HUDEP-2 (cell line): ENCODE results near the gene BAIAP2.
A peak's percentile ranks its signal among the peaks of the same experiment; 100 is the strongest.

ENCODE experiments used
- DNase-seq, 76 experiments: peaks; one replicate each; lab custom pipeline; 2025; ENCODE audit not compliant: unreplicated experiment in 76 of 76; lab: John Stamatoyannopoulos, UW

The BAIAP2 gene

DNA sequence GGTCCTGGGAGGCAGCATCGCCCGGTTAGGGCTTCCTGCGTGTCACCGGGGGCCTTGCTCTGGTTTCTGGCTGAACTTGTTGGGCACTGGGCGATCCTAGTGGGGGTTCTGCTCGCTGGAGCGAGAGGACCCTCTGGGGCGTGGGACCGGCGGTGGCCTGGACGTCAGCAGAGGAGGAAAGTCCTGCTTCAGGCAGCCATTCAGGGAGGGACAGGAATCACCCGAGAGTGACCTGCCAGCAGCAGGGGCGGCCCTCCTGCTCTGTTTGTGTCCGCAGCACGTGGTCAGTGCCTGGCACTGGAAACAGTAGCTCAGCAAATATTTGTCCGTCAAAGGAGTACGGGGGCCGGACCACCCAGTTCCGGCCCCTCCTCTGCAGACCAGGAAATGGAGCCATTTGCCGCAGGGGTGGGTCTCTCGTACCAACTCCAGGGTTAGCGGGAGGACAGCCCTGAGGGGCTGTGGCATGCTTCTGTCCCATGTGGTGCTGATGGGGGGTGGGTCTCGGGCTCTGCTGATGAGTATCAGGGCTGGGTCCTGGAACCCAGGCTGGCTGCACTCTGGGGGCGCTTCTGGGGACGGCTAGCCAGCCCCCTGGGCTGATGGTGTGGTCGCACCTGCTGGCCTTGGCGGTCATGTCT, 48.3 kb downstream of the BAIAP2 start:
- DNase-seq, result no peak

DNA sequence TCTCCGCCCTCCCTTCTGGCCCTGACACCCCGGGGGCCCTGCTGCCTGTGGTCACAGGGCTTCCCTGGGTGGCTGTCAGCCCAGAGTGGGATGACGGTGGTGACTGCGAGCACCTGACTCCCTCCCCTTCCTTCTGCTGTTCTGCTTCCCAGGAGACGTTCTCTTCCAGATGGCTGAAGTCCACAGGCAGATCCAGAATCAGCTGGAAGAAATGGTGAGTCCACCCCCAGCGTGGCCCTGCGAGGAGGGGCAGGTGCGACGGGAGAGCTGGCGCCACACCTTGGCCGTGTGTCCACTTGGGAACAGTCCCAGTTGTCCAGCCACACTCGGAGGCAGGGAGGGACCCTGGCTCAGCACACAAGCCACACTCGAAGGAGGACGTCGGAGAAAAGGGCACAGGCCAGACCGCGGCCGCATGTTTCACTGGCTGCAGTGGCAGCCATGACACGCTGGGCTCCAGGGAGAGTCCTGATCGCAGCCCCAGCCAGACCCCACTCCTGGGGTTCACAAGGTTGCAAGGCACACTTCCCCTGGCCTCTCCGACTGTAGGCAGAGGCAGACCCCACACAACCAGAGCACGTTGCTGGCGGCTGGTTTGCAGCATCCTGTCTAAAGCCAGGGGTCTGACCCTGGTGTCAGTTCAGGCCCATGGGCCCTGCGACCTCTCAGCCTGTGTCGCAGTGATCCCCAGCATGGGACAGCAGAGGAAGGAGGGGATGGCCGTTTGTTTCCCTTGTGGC, 49.9 kb downstream of the BAIAP2 start:
- DNase-seq, result no peak

GRCh38 chr17:81085420-81085911, 50.5 kb downstream of the BAIAP2 start:
- no peak for DNase-seq

DNA sequence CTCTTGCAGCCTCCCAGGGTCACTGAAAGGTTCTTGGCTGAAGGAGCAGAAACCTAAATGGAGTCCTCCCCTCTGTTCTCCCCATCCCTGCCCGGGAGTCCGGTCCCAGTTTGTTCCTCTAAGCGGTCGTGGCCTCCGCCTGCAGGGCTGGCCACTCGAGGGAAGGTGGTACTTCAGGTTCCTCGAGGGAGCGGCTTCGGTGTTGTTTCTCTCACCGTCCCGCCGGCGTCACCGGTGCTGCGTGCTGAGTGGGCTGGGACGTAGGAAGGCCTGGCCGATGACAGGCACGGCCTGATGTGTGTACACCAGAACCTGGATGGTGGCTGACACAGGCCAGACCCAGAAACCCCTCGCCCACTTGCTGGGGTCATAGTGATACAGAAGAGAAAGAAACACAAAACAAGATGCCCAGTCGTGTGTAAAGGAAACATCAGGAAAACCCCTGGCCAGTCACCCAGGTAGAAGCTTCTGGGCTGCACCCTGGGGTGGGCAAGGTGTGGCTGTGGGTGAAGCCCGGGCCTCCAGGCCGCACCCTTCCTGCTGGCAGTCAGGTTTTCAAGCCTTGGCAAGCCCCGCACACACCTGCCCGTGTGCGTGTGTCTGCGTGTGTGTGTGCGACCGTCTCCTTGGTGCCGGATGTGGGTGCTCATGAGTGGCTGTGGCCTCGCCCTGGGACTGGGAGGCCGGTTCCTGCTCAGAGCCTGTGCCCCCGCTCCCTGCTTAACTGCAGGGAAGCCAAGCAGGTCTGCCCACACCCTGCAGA, 52.0 kb downstream of the BAIAP2 start:
- DNase-seq, result no peak

DNA sequence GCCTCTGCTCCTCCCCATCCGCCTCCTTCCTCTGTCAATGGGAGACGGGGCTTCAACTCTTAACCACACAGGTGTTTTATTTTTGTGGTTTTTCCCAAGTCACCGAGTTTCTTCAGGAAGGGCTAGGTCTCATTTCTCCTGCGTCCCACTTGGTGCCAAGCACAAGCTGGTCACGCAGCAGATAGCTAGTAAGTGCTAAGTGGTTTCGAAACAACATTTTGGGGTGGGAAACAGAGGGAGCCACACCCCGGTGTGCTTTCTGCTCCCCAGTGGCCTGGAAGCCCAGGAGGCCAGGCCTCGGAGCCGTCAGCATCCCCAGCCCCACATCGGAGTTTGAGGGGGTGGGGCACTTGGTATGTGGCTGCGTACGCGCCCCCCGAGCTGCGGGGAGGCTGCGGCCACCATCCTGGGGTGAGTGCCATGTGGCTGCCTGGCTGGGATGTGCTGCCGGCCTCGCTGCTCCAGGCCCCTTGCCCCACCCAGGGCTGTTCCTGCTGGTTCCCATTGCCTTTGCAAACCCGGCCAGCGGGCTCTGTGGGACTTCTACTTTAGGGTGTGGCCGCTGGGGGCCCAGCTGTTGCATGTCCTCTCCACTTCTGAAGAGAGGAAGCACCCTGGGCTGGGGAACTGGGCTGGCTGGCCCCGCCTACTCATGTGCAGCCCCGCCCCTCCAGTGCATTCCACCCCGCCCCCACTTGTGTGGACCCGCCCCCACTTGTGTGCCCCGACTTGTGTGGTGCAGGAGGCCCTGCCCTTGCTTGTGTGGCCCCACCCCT, 55.6 kb downstream of the BAIAP2 start:
- DNase-seq, result peak in 73 of 76 experiments; percentile 10 to 87 (median 73)

GRCh38 chr17:81091154-81091553, 56.2 kb downstream of the BAIAP2 start:
- peak in 1 of 76 experiments; percentile 36 for DNase-seq

- DNase-seq, result peak in 2 of 76 experiments; percentile 6 to 12
Measured at GRCh38 chr17:81091774-81092517, 57.0 kb downstream of the BAIAP2 start.

GRCh38 chr17:81092518-81093095, 57.7 kb downstream of the BAIAP2 start:
- peak in 11 of 76 experiments; percentile 6 to 34 (median 17) for DNase-seq

- DNase-seq, result no peak
Measured at GRCh38 chr17:81093619-81094508, 58.9 kb downstream of the BAIAP2 start.

DNA sequence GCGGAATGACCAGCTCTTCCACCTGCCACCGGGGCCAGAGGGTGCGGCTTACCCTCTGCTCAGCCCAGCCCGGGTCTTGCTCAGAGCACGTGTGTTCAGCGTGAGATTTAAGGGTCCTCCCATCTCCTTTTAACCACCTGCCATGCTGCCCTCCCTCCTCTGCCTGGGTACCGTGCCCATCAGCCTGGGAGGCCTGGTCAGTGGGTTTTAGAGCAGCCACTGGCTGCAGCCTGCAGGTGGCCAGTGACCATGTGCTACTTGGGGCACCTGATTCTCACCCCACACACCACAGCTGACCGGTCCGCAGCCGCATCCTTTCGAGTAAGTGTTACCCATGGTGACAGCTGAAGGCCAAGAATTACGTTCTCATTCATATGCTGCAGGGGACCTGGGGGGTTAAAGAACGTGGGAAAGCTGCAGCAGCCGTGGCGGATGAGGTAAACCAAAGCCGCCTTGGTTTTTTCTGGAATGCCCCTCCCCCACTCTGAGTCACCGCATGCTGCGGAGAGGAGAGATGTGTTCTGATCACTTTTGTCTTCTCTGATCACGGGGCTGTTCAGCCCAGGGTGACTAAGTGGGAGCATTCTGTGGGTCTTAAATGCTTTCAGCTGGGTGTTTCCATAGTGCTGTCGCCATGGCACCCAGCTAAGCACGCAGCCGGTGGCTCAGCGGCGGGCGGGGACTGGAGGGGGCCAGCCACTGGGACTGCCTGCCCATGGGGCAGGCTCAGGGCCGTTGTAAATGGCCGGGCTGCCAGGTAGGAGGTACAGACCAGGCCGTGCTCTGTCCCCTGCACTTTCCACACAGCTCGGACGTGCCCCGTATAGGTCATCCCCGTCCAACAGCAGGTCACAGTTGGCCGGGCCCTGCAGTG, 59.8 kb downstream of the BAIAP2 start:
- peak in 69 of 76 experiments; percentile 21 to 92 (median 72) for DNase-seq

DNA sequence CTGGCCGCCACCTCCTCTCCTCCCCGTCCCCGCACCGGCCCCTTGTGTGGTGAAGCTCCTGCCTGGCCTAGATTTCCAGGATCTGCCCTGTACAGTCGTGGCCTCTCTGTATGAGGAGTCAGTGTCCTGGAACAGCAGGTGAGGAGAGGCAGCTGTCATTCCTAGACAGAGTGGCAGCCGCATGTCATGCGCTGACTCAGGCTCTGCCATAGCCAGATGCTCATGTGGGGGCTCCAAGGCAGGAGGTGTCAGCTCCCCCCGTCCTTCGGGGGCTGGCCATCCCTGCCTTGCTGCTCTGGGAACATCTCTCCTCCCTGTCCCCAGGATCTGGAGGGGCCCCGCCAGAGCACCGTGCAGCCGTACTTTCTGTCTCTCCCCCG, 60.4 kb downstream of the BAIAP2 start:
- DNase-seq, result peak in 1 of 76 experiments; percentile 15

DNA sequence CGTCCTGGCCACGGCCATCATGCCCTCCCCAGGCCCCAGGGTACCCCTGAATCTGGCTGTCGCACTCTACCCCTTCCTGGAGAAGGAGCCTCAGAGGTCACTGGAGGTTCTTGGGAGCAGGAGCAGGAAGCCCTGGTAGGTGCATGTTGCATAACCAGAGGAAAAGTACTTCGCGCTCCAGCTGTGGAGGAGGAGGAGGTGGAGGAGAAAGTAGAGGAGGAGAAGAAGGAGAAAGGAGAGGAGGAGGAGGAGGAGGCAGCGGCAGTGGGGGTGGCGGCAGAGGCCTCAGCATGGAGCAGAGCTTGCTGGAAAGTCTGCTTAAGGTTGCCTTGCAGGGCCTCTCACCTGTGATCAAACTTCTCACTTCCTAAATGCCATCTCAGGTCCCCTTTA, 61.8 kb downstream of the BAIAP2 start:
- DNase-seq, result no peak

DNA sequence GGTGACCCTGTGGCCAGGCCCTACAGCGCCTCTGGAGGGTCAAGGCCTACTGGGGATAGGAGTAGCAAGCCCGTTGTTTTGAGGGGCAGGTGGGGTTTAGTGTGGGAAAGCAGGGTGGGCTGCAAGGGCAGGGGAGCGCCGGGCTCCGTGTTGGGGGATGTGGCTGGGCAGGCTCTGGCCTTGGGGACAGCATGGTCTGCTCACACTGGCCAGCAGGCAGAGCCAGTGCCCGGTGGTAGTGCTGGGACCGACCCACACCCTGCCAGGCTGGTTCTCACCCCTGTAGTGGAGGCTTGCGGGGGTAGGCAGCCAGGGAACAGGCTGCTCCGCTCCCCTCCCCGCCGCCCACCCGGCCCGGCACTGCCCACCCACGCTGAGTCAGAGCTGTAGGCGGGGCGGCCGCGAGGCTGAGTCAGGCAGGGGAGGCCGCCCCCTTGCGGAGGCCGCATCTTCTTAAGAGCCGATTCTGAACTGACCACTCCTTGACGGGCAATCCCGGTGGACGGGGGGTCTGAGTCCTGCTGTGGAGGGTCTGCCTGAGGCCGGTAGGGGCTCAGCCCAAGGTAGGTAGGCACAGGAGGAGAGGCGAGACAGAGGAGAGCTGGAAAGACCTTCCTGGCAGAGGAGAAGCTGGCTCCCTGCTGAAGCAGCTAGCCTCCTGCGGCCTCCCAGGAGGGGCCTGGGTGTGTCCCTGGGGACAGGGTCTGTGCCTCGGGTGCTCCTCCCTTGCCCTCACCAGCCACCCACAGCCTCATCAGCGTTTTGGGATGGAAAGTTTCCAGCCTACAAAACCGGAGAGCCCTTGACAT, 62.4 kb downstream of the BAIAP2 start:
- peak in 61 of 76 experiments; percentile 5 to 85 (median 50) for DNase-seq

DNA sequence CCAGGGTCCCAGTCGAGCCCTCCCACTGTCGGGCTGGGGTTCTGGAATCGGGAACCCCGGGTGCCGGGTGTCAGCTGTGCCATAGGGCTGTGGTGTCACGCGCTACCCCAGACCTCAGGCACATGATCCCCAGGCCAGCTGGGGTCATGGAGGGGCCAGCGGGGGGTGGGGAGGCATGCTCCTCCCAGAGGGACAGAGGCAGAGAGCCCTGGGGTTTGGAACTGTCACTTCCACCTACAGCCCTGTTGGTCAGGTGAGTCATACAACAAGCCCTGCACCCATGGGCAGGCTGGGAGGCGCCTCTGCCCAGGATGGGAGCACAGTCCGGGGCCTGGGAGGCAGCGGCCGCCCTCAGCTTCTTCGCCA, 63.0 kb downstream of the BAIAP2 start:
- peak in 5 of 76 experiments; percentile 4 to 23 (median 6) for DNase-seq

- DNase-seq, result no peak
Measured at GRCh38 chr17:81099888-81100287, 64.9 kb downstream of the BAIAP2 start.

DNA sequence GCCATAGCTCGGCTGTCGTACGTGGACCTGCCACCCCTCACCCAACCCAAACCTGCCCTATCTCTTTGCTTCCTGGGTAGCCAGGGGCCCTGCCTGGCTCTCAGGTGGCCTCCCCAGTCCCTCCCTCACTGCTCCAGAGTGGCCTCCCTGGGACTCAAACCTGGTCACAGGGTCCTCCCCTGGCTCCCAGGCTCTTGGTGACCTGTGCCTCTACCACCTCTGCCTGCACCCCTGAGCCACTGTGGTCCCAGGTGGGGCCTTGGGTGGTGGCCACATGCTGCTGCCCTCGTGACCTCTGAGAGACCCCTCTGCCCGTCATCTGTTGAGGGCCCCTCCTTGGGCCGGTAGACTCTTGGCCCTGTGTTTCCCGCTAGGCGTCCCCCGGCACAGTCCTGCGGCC, 65.7 kb downstream of the BAIAP2 start:
- DNase-seq, result no peak
